Measurements from ENCODE around the gene AZIN2.
"Not testable (repeated sequence)": the region's sequence is repeated elsewhere in the genome, so short reads cannot be mapped to it uniquely, and the experiment has no call there.

AZIN2 gene

DNA sequence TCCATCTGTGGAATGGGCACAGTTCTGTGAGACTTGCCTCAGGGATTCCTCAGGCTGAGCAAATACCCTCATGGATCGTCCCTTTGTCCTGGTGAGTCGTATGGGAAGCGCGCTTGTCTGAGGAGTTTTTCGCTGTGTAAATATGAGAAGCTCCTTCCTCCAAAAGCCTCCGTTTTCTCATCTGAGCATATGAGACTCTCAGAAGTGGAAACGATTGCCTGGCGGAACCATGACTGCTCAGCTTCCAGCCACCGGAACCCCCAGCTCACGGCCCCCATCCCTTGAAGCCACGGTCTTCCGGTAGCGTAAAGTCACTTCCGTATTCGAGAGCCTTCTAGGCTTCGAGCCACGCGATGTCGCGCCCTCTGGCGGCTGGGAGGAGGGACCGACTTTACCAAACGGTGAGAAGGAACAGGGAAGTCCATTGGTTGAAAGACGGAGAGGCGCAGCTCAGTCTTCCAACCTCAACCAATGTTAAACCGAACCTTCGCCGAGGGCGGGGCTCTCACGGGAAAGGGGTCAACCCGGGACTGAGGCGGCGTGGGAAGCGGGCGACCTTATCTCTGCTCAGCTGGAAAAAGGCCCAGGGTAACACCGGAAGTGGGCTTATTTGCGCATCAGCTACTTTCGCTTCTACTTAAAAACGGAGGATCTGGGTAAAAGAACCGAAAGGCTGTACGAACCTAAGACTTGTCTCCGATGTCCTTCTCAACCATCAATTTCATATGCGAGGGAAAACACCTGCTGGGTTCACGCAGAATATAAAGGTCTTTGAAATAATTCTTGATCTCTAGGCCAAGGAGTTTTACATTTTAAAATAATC lies 46.3 kb downstream of the AZIN2 start:
- peak; percentile 97 for DNase-seq (ENCODE audit: low spot score)

DNA sequence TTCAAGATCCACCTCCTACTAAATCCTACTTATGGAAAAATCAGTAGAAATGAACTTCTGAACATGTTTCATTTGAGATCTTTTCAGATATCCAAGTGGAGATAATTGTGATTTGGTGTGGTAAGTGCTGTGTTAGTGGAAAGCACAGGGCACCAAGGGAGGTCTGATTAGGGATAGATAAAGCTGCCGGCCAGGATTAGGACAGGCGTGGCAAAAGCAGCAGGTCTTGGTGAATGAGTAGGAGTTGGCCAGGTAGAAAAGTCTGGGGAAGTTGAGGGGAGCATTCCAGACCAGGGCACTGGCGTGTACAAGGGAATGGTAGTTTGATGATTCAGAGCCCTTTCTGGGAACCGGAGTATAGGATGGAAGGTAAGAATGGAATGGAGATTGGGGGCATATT lies 47.8 kb downstream of the AZIN2 start:
- no peak for DNase-seq (ENCODE audit: low spot score)

DNA sequence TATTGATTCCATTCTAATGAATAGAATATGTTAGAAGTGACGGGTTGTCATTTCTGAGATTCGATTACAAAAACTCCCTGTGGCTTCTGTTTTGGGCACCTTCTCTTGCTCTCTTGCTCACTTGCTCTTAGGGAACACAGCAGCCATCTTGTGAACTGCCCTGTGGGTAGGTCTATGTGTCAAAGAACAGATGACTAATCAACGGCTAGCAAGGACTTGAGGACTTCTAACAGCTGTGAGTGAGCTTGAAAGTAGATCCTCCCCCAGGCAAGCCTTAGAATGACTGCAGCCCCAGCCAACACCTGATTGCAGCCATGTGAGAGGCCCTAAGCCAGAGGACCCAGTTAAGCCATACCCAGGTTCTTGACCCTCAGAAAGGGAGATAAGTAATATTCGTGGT lies 49.3 kb downstream of the AZIN2 start:
- no peak for DNase-seq (ENCODE audit: low spot score)

DNA sequence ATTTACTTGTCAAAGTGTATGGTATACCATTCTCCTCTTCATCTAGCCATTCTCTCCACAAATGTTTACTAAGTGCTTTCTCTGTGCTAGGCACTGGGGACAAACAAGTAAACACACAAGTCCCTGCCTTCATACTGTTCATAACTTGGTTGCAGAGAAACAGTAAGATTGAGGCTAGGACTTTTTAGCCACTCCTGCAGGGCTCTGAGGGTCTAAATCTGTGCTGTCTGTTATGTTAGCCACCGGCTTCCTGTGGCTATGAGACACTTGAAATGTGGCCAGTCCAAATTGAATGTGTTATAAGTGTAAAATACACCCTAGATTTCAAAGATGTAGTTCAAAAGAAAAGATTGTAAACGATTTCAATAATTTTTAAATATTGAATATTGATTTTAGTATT lies 50.2 kb downstream of the AZIN2 start:
- DNase-seq (ENCODE audit: low spot score) = no peak

DNA sequence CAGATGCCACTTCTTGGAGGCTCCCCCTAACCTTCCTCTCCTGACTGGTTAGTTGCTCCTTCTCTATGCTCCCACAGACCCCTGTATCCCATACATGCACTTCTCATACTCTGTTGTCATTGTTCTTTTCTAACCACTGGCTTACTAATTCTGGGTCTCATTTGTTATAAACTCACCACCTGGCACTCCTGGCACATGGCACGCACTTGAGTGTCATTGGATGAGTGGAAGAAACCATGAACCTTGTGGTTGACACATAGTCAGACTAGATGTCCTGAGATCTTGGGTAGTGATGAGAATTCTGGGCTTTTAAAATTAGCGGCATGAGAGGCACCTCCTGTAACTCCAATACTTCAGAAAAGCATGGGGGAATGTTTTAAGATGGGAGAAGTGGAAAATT lies 51.6 kb downstream of the AZIN2 start:
- no peak for DNase-seq (ENCODE audit: low spot score)

DNA sequence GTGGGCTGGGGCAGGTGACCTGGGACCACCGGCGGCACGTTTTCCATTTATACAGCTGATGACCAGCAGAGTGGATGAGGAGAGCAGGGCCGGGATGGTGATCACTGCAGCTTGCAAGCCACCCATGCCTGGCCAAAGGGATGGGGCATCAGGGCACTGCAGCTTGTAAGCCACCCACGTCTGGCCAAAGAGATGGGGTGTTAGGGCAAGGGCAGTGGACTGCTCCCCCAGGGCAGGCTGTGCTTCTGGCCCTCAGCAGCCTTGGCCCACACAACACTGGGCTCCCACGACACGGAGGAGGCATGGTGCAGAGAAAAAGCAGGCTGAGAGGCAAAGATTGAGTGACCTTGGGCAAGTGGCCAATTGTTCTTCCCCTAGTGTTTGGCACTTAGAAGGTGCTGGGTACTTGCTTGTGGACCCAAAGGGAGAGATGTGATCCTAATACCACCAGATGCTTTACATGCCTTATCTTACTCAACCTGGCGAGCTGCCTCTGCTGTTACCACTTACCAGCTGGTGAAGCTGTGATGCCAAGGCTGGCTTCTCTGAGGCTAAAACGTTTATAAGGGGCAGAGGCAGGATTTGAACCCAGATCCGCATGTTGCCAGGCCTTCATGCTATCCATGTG lies 52.6 kb downstream of the AZIN2 start:
- no peak for DNase-seq (ENCODE audit: low spot score)

DNA sequence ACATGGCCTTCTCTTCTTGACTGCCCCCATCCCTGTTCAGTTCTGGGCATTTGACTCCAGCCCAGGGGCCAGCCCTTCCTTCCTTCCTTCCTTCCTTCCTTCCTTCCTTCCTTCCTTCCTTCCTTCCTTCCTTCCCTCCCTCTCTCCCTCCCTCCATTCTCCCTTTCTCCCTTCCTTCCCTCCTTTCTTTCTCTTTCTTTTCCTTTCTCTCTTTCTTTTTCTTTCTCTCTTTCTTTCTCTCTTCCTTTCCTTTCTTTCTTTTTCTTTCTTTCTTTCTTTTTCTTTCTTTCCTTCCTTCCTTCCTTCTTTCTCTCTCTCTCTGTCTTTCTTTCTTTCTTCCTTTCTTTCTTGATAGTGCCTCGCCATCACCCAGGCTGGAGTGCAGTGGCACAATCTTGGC lies 55.1 kb downstream of the AZIN2 start:
- DNase-seq (ENCODE audit: low spot score) = not testable (repeated sequence)

DNA sequence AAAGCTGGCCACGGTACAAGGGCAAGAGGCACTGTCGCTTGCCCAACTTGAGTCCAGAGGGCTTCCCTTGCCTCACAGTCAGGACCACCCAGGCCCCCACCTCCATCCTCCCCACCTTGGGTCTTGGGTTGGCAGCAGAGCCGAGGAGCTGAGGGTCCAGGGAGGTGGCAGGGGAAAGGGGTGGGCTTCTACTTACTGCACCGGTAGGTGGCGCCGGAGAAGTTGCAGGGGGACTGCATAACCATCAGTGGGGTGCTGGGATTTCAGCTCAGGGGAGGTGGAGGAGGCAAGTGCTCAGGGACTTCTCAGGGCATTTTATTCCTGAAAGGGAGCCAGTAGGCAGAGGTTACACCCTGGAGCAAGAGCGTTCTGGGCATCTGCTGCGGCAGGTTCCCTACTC lies 56.8 kb downstream of the AZIN2 start:
- DNase-seq (ENCODE audit: low spot score) = peak; percentile 12

DNA sequence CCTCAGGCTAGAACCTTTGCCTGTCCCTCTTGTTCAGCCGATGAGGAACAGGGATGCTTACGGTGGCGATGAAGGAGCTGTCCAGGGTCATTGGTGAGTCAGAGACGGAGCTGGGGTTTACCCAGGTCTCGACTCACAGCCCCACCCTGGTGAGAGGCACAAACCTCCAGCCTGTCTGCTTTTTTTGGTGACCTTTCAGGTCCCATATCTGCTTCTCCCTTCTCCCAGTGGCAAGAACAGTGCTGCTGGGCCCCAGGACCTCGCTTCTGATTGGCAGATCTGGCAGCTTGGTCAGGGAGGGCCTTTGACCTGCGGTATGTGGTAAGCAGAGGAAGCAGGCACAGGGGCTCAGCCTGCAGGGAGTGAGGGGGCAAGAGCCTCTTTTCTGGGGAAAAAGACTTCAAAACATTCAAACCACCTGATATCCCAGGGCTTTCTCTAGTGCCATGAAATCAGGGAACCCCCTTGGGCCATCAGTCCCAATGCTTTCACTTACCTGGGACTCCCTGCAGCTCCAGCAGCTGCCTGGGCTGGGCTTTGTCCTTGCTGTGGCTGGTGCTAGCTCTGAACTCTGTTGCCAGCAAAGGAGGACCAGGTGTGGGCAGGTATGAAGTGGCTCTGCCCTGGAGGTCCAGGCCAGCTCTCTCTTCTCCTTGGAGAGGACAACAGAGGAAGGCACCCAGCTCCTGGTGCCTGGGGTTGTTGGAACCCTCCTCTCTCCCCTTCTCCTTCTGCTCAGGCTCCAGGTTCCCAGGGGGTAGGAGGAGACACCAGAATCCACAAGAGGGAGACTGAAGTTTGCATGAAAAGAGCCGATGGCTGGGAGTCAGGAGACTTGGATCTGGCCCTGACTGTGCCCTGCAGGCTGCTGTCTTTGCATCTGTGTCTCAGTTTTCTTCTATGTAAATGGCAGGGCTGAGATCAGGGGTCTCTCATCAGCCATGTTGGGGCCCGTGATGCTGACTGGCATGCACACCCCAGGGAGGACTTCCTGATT lies 59.5 kb downstream of the AZIN2 start:
- no peak for DNase-seq (ENCODE audit: low spot score)

DNA sequence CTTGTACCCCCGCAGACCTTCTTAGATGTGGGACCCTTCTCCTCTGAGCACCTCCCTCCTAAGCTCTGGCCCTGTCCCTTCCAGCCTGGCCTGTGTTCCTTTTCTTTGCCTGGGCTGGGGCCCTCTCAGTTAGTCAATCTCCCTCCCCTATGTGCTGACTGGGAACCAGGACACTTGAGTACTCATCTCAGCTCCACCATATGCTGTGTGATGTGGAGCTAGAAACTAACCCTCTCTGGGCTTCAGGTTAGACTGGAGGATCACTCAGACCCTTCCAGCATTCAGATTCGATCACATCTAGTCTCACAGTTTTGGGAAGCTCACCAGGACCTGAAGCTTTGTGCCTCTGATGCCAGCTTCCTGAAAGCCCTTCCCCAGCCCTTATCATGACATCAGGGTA lies 60.3 kb downstream of the AZIN2 start:
- DNase-seq (ENCODE audit: low spot score) = no peak

DNA sequence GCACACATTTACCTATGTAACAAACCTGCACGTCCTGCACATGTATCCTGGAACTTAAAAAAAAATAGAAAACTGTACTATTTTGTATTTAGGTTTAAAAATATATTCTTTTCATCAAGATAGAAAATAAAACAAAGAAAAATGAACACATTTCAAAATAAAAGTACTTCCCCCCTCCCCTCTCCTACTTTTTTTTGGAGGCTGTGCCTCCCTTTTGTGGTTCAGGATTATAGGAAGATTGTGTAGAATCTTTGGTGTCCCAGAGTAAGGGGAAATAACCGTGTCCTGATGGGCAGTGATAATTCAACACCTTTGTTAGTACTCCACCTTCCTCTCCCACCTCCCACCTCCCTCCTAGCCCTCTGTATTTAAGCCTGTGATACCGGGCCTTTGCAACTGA lies 60.8 kb downstream of the AZIN2 start:
- no peak for DNase-seq (ENCODE audit: low spot score)

DNA sequence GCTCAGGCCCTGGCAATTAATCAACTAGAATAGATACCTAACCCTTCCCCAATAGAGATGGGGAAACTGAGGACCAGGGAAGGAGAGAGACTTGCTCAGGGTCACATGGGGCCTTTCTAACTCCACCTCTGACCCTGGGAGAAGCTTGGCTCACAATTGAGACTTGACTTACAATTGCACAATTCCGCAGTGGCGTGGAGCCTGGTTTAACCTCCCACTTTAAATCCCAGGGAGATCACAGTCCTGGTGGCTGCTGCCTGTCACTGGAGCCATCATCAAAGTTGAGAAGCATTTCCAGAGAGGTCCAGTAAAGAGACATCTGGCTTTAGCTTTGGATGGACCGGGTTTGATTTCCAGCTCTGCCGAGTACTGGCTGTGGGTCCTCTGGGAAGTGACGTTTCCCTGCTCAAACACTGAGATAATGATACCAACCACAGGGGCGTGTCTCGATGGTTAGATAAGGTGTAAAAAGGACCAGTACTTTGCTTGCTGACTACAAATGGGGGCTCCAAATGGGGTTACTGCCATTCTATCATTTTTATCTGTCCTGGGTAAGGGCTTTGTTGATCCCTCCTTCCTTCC lies 61.6 kb downstream of the AZIN2 start:
- DNase-seq (ENCODE audit: low spot score) = no peak

DNA sequence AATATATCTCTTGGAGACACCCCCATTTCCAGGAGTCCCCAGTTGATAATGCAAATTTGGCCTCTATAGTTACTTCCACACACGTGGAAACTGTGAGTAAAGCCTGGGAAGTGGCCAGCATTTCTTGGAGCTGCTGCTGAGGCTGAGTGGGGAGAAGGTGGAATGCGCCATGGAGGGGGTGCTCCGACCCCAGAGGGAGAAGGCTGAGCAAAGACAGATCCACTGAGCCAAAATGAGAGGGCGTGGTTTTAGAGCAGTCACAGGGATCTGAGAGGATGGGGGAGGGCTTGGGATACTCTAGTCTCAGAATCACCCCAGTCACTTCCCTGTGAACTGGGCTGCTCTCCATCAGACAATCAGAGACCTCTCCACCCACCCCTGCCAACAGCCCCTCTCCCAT lies 62.2 kb downstream of the AZIN2 start:
- no peak for DNase-seq (ENCODE audit: low spot score)

DNA sequence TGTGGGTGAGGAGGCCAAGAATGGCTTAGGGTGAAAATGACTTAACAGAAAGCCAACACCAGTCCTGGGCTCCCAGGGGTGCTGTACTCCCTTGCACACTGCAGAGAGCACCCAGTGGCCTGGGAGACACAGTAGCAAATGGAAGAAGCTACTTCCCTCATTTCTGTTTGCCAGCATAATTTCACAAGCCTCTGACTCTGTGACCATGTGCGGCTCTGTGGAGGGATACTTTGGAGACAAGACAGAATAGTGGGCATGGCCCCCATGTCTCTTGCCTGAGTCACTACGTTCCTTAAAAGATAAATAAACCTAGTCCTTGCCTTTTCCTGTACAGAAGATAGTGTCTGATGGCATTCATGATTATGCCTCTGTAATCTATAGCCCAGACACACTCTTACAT lies 62.7 kb downstream of the AZIN2 start:
- DNase-seq (ENCODE audit: low spot score) = no peak

DNA sequence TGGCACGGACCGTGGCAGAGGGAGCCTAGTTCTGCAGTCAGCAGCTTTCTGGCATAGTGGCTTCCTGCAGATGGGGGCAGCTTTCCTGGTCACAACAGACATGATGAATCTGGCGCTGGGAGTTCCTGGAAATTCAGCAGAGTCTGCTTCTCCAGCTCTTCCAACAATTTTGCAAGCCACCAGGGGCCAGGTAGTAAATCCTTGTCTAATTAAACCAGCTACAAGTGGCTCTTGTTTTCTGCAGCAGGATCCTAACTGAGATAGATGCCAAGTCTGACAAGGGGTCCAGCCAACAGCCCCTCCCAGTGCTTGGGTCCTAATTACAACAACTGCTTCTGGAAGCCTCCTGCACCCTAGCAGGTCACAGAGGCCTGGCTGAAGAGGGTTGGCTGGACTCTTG lies 65.0 kb downstream of the AZIN2 start:
- DNase-seq (ENCODE audit: low spot score) = no peak

DNA sequence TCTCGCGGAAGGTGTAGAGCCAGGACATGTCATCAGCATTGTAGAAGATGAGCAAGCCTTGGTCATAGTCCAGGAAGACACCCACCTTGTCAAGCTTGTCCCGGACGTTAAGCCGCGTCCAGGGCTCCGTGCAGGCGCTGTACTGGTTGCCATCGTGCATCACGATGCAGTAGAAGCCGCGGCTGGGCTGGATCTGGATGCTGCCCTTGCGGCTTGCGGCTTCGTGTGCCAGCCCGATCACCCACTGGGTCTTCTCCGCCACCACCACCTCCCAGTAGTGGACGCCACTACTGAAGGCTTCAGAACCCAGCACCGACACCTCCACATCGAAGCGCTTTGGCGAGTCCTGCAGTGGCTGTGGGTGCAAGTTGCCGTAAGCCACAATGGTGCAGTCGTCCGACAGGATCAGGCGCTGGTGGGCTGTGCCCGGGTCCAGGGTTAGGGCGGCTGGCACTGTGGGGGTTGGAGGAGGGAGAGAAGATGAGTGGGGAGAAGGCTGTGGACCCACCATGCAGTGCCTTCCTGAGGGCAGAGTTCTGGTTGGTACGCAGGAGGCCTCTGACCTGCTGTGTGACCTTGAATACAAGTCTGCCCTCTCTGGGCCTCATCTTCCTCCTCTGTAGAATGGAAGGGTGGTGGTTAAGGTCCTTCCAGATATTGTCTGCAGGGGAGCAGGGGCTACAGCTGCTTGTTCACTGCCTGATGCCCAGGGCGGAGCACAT lies 66.5 kb downstream of the AZIN2 start:
- DNase-seq (ENCODE audit: low spot score) = no peak

DNA sequence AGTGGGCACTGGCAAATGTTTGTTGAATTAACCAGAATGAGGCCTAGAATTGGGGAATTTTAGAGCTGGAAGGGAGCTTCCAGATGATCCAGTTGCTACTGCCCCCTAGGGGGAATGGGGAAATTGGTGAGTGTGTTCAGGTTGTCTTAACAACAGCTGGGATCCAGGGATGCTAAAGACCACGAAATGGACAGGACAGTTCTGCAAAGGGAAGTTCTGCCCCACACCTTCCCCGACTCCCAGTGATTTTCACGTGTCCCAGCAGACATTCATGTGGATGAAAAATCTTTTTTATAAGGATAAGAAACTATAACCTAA lies 67.0 kb downstream of the AZIN2 start:
- no peak for DNase-seq (ENCODE audit: low spot score)

DNA sequence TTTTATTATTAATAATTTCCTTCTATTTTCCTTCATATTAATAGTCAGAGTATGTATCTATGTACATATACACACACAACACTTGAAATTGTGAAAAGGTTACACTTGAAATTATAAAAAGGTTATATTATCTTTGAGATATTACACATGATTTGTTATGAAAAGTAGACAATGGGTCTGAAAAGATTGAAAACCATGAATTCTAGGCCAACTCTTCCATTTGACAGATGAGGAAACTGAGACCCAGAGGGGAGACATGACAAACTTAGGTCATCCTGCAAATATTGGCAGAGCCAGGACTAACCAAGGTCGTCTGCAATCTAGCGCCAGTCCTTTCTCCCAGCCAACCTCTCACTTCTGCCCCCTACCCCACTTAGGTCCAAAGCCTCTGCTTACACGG lies 67.7 kb downstream of the AZIN2 start:
- DNase-seq (ENCODE audit: low spot score) = no peak

DNA sequence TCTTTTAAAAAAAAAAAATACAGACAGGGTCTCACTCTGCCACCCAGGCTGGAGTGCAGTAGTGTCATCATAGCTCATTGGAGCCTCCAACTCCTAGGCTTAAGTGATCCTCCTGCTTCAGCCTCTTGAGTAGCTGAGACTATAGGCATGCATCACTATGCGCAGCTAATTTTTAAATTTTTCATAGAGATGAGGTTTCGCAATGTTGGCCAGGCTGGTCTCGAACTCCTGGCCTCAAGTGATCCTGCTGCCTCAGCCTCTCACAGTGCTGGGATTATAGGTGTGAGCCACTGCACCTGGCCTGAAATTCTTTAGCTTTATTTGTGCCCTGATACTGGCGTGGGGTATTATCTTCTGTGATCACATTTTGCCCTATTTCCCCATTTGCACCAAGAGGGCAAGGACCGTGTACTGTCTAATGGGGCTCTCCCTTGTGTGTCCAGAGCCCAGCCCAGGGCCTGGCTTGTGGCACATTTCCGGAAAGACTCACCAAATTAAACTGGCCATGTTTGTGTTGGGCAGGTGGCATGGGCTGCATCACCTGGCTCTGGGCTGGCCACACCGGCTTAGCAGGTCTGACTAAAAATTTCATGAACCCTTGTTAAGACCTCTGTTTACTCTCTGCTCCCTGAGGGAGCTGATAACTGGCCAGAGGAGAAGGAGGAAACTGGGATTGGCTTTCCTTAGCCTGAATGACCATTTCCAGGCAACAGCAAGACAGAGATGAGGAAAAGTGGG lies 68.7 kb downstream of the AZIN2 start:
- no peak for DNase-seq (ENCODE audit: low spot score)

DNA sequence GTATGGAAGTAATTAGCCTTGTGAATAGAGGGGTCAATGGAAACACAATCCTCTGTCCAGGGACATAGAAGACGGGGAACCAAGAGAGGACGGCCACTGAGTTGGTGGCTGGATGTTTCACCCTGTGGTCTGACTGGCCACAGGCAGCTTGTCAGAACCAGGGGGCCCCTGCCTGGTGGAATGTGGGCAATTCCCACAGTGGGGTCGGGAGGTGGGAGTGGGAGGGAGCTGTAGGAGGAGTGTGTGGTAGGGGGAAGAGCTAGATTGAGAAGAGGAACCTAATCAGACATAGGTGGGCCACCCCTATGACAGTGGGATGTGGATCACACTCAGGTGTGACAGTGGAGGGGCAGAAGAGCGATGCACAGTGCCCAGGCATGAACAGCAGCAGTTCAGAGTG lies 69.6 kb downstream of the AZIN2 start:
- DNase-seq (ENCODE audit: low spot score) = no peak

DNA sequence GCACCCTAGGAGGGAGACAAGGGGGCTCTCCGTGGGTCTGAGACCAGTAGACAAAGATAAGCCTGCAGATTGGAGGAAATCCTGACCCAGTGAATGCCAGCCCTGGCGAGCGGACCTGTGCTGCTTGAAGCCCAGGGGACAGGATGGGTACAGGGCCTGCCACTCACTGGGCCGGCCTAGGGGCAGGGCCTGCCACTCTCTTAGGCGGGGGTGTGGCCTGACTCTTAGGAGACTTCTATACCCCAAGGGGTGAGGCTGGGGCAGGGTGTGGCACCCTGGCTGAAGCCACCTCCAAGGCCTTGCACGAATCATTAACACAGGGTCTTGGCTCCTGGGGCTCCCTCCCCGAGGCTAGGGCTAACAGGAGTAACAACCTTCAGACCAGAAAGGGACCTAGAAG lies 70.2 kb downstream of the AZIN2 start:
- DNase-seq (ENCODE audit: low spot score) = no peak

Measured in hematopoietic multipotent progenitor cell treated with erythropoietin and hydrocortisone succinate and interleukin-3 and kit ligand, for 15 days (in vitro differentiated cells).